Left hindlimb (tissue), 1 donor: Measurements from ENCODE around the gene GLP1R.

Source experiments
- DNase-seq: peaks from one replicate; pipeline ENCODE4 v3.0.0-alpha.2; 2018

GLP1R gene

DNA sequence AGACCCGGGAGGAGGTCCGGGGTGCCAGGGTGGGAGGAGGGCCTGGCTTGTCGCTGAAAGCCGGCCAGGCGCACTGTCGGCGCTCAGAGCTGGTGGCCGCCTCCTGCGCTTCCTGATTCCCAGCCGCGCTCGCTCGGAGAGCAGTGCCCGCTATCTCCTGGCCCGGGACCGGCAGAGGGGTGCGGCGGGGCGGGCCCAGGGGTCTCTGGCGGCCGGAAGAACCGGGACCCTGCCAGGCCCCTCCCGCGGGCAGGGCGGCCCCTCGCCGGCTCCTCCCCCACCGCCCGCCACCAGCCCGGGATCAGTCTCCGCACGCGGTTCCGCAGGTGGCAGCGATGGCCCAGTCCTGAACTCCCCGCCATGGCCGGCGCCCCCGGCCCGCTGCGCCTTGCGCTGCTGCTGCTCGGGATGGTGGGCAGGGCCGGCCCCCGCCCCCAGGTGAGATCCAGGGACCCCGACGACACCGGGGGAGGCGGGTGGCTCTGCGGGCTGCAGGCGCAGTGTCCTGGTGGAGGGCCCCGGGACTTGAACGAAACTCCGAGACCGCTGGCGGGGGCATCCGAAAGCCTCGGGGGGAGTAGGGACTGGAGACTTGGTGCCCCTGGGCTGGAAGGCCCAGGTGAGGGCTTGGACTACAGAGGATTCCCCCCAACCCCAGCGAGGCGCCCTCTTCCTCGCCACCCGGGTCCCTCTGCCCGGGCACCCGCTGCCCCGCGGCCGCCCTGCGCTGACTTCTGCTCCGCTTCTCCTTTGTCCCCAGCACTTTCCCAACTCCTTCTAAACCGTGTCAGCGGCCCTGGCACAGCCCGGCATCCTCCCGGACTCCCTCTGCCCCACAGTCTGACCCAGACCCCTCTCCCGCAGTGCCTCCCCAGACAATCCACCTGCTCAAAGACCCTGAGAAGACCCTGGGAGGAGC is at the start of gene GLP1R:
Gene GLP1R (plus strand): TSS at position 301 of the 919 bp plus-strand sequence. CDS start 60 bp downstream, at position 361.
- no peak for DNase-seq

DNA sequence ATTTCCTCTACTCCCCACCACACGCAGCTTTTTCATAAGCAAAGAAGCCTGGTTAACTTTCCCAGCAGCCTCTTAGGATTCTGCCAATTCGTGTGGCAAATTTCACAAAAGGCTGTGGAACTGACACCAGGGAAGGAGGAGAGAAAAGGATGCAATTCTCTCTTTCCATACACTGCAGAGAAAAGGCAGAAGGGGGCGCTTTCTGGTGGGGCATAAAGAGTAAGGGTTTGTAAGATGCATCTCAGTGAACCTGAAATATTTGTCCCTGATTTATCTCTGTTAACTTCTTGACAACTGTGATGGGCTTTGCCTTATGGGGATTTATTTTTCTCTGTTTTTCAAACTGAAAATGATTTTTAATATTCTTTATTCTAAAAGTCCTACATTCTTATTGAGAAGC is 45.5 kb upstream of the GLP1R start:
- no peak for DNase-seq

DNA sequence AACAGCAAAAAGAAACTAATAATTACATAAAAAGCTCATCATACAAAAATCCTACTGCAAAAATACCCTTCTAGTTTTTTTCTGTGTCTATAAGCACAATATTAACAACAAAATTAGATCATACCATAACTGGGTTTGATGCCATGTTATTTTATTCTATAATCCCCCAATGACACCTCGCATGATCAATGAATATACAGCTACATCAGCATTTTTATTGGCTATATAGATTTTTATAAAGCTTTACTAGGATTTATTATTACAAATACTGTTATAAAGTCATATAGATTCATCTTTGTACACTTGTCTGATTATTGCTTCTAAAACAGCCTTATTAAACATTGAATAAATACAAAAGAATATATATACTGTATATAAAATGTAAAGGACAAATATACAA is 45.1 kb upstream of the GLP1R start:
- no peak for DNase-seq

DNA sequence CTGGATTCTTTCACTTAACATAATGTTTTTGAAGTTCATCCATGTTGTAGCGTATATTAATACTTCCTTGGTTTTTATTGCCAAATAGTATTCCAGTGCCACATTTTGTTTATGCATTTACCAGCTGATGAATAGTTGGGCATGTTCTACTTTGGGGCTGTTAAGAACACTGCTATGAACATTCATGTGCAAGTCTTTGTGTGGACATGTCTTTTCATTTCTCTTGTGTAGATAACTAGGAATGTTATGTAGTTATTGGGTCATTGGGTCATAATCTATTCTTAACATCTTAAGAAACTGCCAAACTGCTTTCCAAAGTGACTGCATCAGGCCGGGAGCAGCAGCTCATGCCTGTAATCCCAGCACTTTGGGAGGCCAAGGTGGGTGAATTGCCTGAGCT is 43.8 kb upstream of the GLP1R start:
- DNase-seq: no peak

DNA sequence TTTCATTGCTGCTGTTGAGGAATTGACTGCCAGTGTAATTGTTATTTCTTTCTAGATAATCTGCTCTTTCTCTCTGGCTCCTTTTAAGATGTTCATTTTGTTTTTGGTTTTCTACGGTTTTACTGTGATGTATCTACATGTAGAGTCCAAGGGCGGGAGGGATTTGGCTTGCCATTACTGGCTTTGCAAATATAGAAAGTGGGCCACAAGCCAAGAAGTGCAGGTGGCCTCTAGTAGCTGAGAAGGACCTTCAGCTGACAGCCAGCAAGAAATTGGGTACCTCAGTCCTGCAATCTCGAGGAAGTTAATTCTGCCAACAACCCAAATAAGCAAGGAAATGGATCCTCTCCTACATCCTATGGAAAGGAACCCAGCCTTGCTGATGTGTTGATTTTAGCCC is 42.8 kb upstream of the GLP1R start:
- DNase-seq: no peak

DNA sequence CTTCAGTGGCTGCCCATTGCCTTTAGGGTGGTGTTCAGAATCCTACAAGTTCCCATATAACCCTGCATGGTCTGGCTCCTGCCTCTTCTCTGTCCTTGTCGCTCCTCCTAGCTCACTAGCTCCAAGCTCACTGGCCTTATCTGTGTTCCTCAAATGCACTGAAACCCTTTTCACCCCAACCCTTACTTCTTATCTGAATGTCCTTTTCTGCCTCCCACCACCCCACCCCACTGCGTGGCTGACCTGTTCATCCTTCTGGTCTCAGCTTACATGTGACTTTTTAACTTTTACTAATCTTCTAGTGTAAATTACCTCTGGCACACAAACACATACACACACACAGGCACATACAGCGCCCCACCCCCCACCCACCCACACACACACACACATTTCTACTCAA is 41.0 kb upstream of the GLP1R start:
- DNase-seq: no peak

DNA sequence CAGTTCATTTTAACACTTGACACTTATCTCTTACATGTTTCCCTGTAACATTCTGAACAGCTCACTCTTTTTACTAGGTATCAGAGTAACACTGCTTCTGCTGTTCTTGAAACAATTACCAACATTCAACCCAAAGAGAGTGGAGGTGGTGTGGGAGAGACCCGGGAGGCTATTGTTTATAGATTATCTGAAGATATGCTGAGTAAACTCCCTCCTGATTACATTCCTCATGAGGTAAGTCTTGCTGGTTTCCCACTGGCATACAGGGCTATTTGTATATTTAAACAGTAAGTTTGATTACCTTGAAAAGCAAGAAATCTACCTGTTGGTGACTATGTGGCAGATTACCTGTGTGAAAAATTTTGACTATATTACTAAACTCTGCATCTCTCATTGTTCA is 39.8 kb upstream of the GLP1R start:
- DNase-seq: no peak

DNA sequence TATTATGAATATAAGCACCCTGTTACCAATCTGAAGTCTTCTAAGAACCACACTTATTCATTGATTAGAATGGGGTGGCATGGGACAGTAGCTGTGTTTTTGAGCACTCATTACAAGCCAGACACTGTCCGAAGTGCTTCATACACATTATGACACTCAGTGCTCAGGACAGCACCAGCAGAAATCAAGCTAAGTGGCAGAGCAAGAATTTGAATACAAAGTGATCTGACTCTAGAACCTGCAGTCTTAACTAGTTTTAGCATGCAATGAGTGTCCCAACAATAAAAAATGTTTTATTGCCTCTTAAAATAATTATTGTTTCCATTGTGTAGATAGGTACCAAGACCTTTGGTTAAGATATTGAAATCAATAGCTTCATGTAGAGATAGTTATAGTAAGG is 39.1 kb upstream of the GLP1R start:
- no peak for DNase-seq

DNA sequence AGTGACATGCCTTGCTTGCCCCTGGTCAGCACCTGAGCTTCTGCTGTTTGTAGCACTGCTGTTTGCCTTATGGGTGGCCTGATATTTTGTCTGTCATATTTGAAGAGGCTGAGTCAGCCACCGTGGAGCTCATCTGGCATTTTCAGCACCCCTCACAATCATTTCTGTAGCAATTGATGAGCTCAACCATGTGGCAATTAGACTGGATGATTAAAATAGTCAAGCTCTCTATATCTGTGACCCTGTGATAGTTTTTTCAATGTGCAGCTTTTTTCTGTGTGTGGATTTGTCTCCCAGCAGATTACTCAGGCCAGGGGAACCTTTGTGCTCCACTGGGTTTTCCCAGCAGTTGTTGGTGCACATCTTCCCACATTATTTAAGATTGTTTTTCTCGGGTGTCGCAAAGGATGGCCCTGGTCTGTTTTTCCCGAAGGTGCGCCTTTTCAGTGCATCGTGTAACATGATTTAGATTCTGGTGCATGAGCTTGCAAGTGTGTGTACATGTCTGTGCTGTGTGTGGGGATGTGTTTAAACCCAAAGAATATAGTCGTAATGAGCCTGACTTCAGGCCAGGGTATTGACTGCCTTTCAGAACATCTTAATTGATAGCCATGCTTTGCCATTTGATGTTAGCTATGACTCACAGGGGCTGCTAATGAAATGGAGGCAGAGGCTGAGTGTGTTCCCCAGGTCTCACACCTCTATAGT is 31.6 kb upstream of the GLP1R start:
- DNase-seq: no peak

DNA sequence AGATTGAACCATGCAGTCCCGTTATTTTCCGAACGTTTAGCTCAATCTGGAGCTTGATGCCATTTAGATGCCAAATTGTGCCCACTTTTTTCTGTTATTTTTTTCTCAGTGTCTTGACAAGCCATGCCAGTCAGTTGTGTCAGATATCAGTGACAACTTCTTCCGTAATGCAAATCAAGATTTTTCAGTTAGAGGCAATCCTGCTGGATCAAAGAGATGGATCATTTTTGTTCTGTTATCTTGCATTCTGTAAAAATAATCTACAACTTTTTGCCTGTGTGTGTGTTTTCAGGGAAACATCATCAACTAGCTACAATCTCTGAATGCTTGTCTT is 31.1 kb upstream of the GLP1R start:
- DNase-seq: no peak

DNA sequence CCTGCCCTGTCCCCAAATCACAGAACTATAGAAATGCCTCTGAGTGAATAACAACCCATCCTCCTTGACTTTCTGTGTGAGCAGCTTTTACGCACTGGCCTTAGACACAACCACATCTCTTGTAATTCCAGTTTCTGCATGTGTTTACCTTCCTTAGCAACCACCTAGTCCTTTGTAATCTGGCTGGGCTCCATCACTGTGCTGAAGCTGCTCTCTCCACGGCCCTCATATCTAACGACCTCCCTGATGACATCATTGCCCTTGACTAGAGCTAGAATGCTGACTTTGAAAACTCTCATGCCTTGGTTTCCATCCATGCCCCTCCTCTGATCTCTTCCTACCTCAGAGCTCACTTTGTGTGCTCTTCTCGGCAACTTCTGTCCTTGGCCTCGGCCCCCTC is 30.5 kb upstream of the GLP1R start:
- DNase-seq: no peak

DNA sequence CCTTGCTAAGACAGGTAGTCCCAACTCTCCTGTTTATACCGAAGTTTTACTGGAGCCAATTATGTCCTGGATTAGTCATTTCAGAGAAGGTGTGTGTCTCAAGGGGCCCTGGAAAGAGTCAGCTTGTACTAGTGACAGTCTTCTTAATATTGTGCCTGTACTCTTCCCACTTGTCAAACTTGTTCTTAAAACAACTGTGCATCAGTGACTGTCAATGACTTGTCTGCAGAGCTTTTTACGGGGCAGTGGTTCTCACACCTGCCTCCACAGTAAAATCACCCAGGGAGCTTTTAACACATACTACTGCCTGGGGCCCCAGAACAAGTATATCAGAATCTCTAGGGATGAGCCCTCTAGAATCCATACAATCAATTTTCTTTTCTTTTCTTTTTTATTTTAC is 28.4 kb upstream of the GLP1R start:
- DNase-seq: no peak

DNA sequence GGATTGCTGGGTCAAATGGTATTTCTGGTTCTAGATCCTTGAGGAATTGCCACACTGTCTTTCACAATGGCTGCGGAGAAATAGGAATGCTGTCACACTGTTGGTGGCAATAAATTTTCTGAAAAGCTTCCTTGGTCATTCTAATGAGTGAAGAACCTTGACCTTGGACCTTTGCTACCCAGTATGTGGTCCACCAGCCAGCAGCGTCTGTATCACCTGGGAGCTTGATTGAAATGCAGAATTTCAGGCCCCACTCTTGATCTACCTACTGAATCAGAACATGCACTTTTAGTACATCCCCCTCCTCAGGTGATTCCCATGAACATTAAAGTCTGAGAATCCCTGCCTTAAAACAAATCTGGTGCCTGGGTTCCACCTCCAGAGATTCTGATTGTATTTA is 27.5 kb upstream of the GLP1R start:
- no peak for DNase-seq

DNA sequence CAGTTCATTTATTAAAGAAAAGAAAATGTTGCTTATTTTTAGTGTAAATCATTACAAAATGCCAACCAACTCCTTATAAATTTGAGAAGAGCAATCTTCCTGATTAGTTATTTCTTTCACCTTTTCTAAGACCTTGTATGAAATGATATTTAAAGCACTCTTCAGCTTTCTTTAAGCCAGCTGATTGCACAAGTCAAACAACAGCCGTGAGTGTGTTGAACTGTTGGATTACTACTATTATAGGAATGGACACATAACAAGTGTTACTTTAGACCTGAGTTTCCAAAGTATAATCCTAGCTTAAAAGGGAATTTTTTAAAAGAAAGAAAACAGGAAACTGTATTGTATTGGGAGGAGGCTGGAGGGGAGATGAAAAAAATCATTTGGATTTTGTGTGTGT is 26.8 kb upstream of the GLP1R start:
- DNase-seq: no peak

DNA sequence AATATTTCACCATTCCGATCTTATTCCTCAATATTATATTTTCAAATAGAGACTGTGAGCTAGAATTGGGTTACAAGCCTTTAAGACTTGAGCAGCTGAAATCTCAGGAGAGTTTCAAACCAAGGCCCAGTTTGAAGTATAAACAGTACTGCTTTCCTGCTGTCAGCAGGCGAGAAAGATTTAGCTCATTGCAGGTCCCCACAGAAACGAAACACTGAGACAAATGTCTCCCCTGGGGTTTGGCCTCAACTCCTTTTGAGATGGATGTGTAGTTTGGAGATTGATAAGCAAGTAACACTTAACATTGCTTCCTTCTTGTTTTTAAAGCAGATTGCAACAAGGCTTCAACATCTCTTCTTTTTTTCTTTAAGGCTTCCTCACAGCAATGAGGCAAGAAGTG is 22.4 kb upstream of the GLP1R start:
- no peak for DNase-seq

DNA sequence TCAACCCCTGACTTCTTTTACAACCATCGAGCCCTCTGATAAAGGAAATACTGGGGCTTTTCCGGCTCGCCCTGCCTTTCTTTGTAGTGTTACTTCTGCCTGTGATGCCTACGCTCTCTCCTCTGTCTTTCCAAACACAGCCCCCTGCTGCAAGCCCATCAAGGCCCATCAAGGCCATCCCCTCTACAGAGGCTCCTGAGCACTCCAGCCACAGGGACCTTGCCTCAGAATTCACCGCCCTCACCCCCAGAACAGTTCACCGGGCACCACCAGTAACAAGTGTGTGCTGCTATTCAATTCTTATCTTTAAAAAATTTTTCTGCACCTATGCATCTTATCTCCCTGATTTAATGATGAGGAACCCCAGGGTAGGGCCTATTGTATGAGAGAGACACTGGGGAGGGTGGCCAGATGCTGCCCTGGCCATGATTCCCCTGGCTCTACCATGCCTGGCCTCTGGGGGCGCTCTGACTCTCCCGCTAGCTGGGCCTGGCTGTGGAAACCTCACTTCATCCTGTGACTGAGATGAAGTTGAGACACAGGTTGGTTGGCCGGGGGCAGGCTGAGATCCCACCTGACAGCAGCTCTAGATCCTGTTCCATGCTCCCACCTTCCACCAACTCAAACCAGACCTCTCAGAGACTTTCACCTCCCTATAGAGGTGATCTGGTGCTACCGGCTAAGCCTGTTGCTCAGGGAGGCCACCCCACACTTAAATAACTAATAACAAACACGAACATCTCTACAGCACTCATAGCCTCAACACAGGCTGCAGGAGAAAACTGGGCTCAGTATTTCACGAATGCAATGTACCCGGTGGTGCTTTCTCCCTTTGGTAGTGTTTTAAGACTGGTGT is 19.2 kb upstream of the GLP1R start:
- no peak for DNase-seq

DNA sequence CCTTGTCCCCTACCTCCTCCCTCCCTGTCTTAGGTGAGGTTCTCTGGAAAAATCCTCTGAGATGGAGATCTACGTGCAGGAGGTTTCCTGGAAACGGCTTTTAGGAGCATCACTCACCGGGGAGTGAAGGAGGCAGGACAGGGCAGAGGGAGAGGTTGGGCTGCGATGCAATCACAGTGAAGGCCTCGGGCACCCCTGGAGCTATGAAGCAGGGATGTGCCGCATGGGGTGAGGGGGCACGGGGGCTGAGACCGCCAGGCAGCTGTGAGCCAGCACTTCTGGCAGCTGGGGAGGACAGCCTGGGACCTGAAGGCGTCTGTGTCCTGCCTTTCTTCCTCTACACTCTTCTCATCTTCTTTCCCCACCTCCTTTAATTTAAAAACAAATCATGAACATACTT is 12.9 kb upstream of the GLP1R start:
- no peak for DNase-seq

DNA sequence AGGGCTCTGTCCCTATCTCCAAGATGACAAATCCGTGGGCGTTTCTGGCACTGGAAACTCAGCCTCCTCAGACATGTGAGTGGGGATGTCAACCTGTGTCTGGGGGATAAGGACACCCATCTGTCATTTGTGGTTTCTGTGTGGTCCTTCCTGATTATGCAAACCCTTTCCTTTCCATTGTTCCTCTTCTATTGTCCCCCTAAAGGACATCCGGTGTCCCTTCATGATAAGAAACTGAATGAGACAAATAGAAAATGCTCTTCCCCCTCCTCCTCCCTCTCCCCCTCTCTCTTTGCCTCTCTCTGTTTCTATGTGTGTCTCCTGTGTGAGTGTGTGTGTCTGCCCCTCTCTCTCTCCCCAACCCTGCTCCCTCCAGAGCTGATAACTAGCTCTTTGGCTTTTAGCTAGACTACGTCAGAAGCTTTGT is 11.5 kb upstream of the GLP1R start:
- DNase-seq: no peak

DNA sequence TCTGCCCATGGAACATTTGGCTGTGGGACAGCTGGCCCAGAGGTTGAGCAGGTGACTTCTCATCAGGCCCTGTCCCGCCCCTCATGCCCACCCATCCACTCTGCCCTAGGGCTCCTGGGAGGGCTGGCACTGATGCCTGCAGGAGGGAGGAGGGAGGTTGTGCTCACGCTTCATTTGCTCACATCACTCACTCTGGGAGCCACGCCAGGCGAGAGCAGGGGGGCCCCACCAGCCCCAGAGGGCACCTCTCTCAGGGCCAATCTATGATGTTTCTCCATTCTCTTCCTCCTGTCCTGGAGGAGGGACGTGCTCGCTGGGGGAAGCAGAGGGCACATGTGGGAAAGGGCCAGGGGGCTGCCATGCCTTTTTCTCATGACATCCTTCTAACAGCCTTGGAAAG is 10.9 kb upstream of the GLP1R start:
- DNase-seq: no peak

DNA sequence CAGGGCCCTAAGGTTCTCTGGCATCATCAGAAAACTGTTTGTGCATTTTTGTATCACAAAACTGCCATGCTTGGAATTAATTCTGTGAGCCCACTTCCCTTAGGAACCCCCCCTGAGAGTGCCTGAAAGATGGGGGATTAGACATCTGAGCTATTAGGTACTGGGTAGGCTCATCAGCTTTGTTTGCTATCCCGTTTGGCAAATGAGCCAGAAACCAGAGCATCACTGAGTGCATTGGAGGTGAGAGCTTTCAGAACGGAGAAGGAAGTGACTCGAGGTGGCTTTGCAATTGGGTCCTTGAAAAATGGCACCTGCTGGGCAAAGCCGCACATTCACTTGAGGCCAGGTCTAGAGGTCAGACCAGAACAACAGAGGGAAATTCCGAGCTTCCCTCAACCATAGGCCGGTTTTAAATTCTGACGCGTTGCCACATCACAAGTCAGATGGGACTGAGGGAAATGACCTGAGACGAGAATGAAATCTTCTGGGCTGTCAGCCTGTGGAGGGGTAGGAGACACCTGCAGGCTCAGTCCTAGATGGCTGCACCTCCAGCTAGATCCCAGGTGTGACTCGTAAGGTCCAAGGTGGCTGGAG is 8.4 kb upstream of the GLP1R start:
- DNase-seq: no peak

DNA sequence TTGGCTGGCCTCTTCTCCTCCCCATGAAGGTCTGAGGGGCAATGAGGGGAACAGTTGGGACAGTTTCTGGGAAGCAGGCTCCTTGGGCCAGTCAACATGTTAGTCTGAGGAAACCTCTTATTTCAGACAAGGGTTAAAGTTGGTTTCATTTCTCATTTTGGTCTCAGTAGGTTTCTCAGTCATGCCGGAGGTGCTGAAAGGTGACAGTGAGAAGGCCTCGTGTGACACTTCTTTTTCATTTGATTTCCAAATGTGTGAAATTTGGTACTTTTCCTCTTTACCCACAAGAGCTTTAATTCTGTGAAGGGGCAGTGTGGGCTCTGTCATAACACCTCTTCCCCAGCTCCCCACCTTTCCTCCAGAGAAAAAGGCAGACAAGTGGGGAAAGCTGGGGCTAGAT is 7.5 kb upstream of the GLP1R start:
- DNase-seq: no peak

DNA sequence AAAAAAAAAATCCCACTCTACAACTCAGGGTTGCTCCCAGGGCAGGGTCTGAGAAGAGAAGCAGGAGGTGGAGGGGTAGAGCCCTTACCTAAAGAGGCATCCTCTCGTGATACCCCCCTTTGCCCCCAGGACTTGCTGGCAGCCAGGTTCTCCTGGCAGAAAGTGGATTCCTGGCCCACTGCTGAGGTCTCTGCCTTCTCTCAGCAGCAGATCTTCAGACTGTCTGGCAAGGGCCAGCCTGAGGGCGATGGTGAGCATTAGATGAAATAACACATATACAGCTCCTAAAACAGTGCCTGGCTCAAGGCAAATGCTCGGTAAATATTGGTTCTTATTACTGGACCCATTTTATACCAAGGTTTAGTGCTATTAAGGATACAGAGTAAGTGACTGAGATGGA is 4.8 kb upstream of the GLP1R start:
- DNase-seq: no peak

DNA sequence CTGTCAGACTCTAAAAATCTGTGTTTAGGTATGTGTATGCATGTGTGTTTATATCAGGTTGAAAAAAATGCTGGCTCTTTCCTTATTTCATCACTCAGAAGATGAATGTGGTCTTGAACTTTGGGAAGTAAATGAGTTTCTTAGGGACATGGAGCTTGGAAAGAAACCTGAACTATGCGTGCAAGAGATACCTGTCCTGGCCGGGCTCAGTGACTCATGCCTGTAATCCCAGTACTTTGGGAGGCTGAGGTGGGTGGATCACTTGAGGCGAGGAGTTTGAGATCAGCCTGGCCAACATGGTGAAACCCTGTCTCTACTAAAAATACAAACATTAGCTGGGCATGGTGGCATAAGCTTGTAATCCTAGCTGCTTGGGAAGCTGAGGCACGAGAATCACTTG is 4.4 kb upstream of the GLP1R start:
- no peak for DNase-seq
